Fibroblast of villous mesenchyme (primary cell): ENCODE data around the gene ZNF493. TPM values are rescaled to one million over a fixed set of nuclear protein-coding genes. Genes with fewer than 3 reads are reported as not detected.

Experiments used
- DNase-seq: peaks from one replicate; pipeline ENCODE4 v3.0.0-alpha.2; 2010; ENCODE audit warnings: low read depth
- H3K4me3 ChIP-seq: 2 replicates; pipeline ENCODE4 v1.5.1; 2011; ENCODE audit warnings: low read depth, mild to moderate bottlenecking, low read length
- CTCF ChIP-seq: IDR thresholded peaks from 2 replicates; pipeline ENCODE4 v1.5.1; 2012; ENCODE audit warnings: low read depth, mild to moderate bottlenecking, low read length; ENCODE audit not compliant: insufficient read depth
- total RNA-seq: library from RNA; depleted of rRNA; stranded (reverse); fragments of >200 nt; gene quantifications from 2 replicates; pipeline ENCODE4 v1.2.3, GENCODE V29; 2012

Gene ZNF493
- total RNA-seq, 1 donor: 11.2 TPM

GRCh38 chr19:21398851-21399250 is 1.9 kb downstream of the ZNF493 start:
- no peak overlapping the region for H3K4me3 ChIP-seq
- peak; percentile 11 for DNase-seq
- TF ChIP-seq CTCF: no peak

- no peak for TF ChIP-seq CTCF
- no peak for DNase-seq
- H3K4me3 ChIP-seq: no peak overlapping the region
Observed at GRCh38 chr19:21402303-21402985, 5.5 kb downstream of the ZNF493 start.

- no peak for DNase-seq
Observed at GRCh38 chr19:21410166-21410565, 13.2 kb downstream of the ZNF493 start.

GRCh38 chr19:21422244-21422643 is 25.3 kb downstream of the ZNF493 start:
- H3K4me3 ChIP-seq: no peak overlapping the region
- no peak for DNase-seq
- no peak for TF ChIP-seq CTCF

More at GRCh38 chr19:21410166-21410565, 13.2 kb downstream of the ZNF493 start:
- no peak for TF ChIP-seq CTCF
- H3K4me3 ChIP-seq: no peak overlapping the region

GRCh38 chr19:21423057-21424041 is 26.4 kb downstream of the ZNF493 start:
- no peak for DNase-seq
- no peak for TF ChIP-seq CTCF
- H3K4me3 ChIP-seq: no peak overlapping the region

- H3K4me3 ChIP-seq: no peak overlapping the region
- no peak for DNase-seq
- no peak for TF ChIP-seq CTCF
Observed at GRCh38 chr19:21430675-21431074, 33.7 kb downstream of the ZNF493 start.
